NOMO-1 treated with dmso at 0.1 percent for 144 hours (cell line): Measurements from ENCODE around the gene SMAD9.
A peak's percentile ranks its signal among the peaks of the same experiment; 100 is the strongest.

Source experiments
- DNase-seq: peaks from one replicate; lab custom pipeline; 2025; ENCODE audit not compliant: unreplicated experiment; lab: John Stamatoyannopoulos, UW

The SMAD9 gene

DNA sequence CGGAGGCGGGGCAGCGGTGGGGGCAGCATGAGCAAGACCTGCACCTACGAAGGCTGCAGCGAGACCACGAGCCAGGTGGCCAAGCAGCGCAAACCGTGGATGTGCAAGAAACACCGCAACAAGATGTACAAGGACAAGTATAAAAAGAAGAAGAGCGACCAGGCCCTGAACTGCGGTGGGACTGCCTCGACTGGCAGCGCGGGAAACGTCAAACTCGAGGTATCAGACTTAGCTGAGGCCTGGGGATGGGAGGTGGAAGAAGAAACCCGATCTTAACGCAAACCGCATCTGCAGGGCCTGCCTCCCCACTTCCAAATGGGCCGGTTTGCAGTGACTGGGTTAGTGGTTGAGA lies 100.3 kb downstream of the SMAD9 start:
- peak; percentile 31 for DNase-seq

DNA sequence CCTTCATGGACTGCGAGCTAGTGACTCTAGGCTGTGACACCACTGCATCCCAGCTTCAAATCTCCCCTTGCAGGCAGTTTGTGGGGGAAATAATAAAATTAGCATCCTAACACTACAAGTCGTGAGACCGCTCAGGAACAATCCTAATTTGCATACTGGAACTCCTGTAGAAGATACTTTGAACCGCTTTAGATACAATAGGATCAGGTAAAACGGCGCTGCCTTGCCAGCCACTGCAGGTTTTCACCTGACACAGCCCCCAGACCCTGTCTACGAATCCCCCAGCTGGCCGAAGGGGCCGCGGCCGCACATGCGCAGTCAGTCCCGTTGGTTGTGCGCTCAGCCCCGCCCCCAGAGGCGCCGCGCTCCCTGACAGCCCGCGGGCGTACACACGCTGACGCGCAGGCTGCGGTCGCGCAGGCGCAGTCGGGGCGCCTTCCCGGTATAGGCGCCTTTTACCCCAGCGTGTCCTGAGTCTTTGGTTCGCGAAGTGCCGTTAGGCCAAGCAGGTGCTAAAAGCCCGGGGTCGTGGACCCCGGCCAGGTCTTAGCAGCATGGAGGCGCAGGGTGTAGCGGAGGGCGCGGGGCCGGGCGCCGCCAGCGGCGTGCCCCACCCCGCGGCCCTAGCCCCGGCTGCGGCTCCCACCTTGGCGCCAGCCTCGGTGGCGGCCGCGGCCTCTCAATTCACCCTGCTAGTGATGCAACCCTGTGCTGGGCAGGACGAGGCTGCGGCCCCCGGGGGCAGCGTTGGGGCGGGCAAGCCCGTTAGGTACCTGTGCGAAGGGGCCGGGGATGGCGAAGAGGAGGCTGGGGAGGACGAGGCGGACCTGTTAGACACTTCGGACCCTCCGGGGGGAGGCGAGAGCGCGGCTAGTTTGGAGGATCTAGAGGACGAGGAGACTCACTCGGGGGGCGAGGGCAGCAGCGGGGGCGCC lies 101.0 kb downstream of the SMAD9 start, which contains the start of gene RFXAP:
RFXAP (plus strand) TSS at position 419 of the 935 bp plus-strand sequence; CDS start at position 555, 136 bp downstream.
- peak; percentile 80 for DNase-seq

DNA sequence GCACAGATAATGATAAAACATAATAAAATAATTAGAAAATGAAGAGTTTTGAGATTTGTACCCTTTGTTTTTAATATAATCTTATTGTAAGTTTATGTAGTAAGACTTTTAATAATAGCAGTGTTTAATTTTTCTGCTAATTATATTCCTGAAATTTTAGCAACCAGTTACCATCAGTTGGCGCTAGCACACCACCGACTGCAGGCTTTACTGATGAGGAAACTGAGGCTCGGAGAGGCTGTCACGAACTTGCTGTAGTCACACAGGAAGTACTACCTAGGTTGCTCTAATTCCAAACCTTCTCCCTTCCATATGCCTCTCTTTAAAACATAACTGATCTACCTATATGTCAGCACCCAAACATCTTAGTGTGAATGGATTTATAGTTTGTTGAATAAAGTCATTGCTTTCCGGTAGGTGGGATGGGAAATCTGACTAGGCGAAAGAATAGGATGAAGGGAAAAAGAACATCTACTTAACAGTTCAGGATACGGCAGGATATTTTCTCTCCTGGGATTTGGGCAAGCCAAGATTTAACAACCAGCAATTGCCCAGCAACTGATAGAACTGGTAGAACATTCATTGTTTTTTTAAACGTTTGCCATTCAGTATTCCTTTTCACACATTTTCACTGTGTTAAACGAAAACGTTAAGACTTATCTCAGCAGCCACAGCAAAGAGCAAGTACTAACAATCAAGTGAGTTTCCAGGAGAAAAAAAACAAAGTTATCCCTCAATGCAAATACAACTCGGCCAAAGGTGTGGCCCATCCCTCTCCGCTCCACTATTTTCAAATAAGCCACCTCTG lies 101.8 kb downstream of the SMAD9 start:
- no peak for DNase-seq

DNA sequence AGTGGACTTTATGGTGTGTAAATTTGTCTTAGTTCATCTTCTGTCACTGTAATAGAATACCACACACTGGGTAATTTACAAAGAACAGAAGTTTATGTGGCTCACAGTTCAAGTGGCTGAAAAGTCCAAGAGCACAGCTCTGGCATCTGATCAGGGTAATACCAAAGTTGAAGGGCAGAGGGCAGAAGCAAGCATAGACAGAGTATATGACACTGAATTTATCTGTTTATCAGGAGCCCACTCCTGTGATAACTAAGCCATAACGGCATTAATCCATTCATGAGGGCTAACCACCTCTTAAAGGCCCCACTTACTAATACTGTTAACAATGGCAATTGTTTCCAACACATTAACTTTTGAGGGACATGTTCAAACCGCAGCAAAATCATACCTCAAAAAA lies 105.0 kb downstream of the SMAD9 start:
- no peak for DNase-seq

DNA sequence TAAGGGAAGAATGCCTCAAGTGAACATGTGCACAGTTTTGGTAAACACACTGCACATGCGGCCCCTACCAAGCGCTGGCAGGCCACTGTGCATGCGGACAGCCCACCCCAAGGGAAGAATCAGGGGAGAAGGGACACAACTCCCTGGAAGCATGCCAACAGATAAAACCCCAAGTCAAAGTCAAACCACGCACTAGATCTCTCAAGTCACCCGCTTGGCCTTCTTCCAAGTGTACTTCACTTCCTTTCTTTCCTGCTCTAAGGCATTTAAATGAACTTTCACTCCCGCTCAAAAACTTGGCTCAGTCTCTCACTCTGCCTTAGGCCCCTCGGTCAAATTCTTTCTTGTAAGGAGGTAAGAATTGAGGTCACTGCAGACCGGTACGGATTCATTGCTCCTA lies 105.6 kb downstream of the SMAD9 start:
- no peak for DNase-seq

DNA sequence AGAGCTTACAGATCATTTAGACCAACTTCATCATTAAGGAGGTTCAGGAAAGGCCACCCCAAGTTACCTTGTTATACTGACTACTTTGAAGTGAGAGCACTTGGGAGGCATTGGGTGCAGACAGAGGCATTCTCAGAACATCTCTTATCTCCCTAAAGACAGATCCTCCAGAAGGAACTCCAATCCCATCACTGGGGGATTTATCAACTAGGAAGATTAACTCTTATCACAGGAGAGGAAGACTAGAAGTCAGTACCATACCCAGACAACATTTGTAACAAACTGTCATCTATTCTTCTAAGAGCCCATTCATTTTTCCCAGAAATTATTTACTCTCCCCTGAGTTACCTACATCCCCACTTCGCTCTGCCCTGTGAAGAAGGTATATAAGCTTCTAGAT lies 106.8 kb downstream of the SMAD9 start:
- no peak for DNase-seq

DNA sequence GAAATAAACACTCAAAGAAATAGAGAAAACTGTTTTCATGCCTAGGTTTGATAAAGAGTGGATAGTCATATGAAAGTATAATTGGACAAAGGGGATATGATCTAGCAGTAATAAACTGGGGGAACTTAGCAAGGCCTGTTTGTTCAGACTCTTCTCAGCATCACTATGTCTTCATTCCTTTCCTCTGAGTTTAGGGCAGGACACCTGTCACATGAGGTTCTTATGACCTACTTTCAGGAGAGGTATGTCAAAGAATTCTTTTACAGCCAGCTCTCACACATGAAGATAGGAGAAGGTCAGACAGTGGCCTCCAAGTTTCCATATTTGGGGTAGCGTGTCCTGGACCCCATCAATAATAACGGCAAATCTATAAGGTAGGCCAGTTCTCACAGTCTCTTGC lies 112.4 kb downstream of the SMAD9 start:
- DNase-seq, result no peak

DNA sequence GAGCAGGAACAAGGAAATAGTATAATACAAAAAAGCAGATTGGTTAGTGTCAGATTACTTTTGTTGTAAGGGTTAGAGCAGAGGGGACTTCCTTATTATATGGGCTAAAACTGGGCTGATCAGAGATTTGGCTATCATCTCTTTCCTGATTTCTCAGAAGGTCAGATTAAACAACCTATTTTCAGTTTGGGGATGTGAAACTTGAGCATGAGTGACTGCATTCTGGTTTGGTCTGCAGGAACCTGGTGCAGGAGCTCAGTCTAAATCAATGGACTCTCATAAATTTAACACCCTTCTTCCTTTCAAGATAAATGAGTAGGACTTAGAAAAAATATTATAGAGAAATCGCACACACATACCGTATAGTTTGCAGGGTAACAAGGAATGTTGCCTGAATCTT lies 113.9 kb downstream of the SMAD9 start:
- DNase-seq, result peak; percentile 86

DNA sequence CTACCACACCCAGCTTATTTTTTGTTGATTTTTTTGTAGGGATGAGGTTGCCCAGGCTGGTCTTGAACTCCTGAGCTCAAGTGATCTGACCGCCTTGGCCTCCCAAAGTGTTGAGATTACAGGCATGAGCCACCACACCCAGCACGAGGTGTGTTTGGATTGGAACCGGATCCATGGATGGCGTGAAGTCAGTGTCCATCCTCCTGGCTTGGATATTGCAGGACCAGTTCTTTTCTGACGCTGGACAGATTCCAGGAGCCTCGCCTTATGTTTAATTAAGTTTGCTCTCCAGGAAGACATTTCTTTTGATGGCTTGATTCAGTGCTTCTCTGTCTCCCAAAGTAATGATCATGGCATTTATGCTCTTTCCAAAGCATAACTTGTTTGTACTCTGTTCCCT lies 115.5 kb downstream of the SMAD9 start:
- DNase-seq, result no peak

DNA sequence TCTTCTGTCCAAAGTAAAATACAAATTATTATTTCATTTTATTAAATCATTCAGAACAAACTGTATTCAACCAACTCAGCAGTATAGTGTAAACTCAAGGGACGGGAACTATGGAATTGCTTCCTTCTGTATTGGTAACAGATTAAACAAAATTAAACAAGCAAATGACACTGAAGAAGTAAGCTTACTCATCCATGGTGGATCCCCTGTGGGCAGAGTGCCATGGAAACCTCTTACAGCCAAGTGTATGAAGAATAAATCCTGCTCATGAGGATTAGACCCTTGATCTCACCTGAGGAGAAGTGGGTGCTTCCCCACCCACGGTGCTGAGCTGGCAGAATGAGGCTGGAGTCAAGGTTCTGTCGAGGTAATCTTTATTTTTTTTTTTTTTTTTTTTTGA lies 119.0 kb downstream of the SMAD9 start:
- DNase-seq, result no peak

DNA sequence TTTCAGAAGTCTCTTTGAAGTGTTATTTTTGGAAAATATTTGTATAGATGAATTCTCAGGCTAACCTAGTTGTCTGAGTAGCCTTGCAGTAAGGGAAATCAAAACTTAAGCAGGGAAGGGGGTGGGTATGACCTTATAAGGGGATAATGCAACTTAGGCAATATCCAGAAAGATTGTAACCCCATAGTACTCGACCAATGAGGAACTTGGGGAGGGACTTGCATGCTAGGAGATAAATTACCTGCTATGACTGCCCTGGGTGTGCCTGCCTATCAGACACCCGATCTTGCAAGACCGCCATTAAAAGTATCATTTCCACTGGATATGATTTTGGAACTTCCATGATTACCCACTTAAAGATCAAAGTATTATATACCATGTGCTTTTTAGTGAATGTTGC lies 124.0 kb downstream of the SMAD9 start:
- no peak for DNase-seq

DNA sequence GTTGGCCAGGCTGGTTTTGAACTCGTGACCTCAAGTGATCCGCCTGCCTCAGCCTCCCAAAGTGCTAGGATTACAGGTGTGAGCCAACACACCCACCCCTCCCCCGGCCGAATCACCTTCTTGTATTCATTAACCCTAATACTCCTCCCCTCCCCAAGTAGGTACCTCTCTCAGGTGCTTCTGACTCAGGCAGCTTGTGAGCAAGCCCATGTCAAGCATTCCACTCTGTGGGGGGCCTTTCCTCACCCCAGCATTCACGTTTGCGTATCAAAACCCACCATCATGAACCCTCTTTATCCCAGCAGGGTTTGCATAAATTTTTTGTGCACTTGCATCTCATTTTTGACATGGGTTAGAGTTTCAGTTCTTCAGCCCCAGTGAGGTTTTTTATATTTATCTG lies 124.6 kb downstream of the SMAD9 start:
- no peak for DNase-seq
